Liver (tissue), 9 donors: Measurements from ENCODE around the gene VEGFC. TPM values are rescaled to one million over a fixed set of nuclear protein-coding genes. Genes with fewer than 3 reads are reported as not detected.

Source experiments
- DNase-seq: peaks from one replicate; pipeline ENCODE4 v3.0.0-alpha.2; 2017; ENCODE audit warnings: low spot score
- H3K27ac ChIP-seq, 2 donors: one replicate each; pipeline ENCODE4 v1.7.0; 2013; ENCODE audit warnings: inconsistent platforms in 2 of 2, low read length in 2 of 2, control low read depth in 1 of 2, low read depth in 1 of 2, mild to moderate bottlenecking in 1 of 2
- H3K27me3 ChIP-seq, 4 donors: one replicate each; pipeline versions ENCODE4 v1.6.1 to v1.7.0; 2013; ENCODE audit warnings: low read length in 3 of 4, inconsistent platforms in 1 of 4, mild to moderate bottlenecking in 1 of 4, moderate library complexity in 1 of 4; ENCODE audit not compliant: control insufficient read depth in 4 of 4, insufficient read depth in 4 of 4
- H3K36me3 ChIP-seq, 4 donors: one replicate each; pipeline versions ENCODE4 v1.6.1 to v1.7.0; 2013; ENCODE audit warnings: low read length in 3 of 4, mild to moderate bottlenecking in 3 of 4, low read depth in 1 of 4, moderate library complexity in 1 of 4; ENCODE audit not compliant: control insufficient read depth in 4 of 4, insufficient read depth in 3 of 4
- H3K4me1 ChIP-seq, 4 donors: one replicate each; pipeline versions ENCODE4 v1.6.1 to v1.7.0; 2013; ENCODE audit warnings: low read length in 3 of 4, mild to moderate bottlenecking in 3 of 4, moderate library complexity in 1 of 4; ENCODE audit not compliant: control insufficient read depth in 4 of 4, insufficient read depth in 4 of 4
- H3K4me3 ChIP-seq, 3 donors: one replicate each; pipeline versions ENCODE4 v1.6.1 to v1.7.0; 2013; ENCODE audit warnings: low read length in 3 of 3, control low read depth in 1 of 3, low read depth in 1 of 3, mild to moderate bottlenecking in 1 of 3
- H3K9ac ChIP-seq, 2 donors: one replicate each; pipeline ENCODE4 v1.7.0; 2013; ENCODE audit warnings: low read length in 2 of 2, mild to moderate bottlenecking in 2 of 2, moderate library complexity in 2 of 2, control low read depth in 1 of 2, low read depth in 1 of 2
- H3K9me3 ChIP-seq, 4 donors: one replicate each; pipeline versions ENCODE4 v1.6.1 to v1.7.0; 2013; ENCODE audit warnings: low read length in 3 of 4; ENCODE audit not compliant: control insufficient read depth in 4 of 4
- ATF3 ChIP-seq: IDR thresholded peaks from 2 replicates; pipeline ENCODE4 v1.6.1; 2016; ENCODE audit warnings: antibody characterized with exemption
- CTCF ChIP-seq: fragments of 150-350 bp; IDR thresholded peaks from 2 replicates; pipeline ENCODE4 v1.5.1; 2017; ENCODE audit warnings: improper control_type of control experiment, low read depth, low read length; ENCODE audit not compliant: missing input control
- GABPA ChIP-seq, 2 donors: IDR thresholded peaks in 1 of 2; conservative IDR thresholded peaks in 1 of 2; 2 replicates each; pipeline ENCODE4 v1.6.1; 2016; ENCODE audit warnings: antibody characterized with exemption in 2 of 2, mild to moderate bottlenecking in 1 of 2, moderate library complexity in 1 of 2
- MAX ChIP-seq: IDR thresholded peaks from 2 replicates; pipeline ENCODE4 v1.6.1; 2016; ENCODE audit warnings: antibody characterized with exemption
- NR2F2 ChIP-seq: IDR thresholded peaks from 2 replicates; pipeline ENCODE4 v1.6.1; 2016; ENCODE audit warnings: antibody characterized with exemption
- REST ChIP-seq: IDR thresholded peaks from 2 replicates; pipeline ENCODE4 v1.6.1; 2016; ENCODE audit warnings: antibody characterized with exemption, mild to moderate bottlenecking
- RXRA ChIP-seq, 2 donors: IDR thresholded peaks; 2 replicates each; pipeline ENCODE4 v1.6.1; 2017 to 2018; ENCODE audit warnings: antibody characterized with exemption in 2 of 2, mild to moderate bottlenecking in 1 of 2
- SP1 ChIP-seq: IDR thresholded peaks from 2 replicates; pipeline ENCODE4 v1.6.1; 2018; ENCODE audit warnings: antibody characterized with exemption, mild to moderate bottlenecking
- YY1 ChIP-seq: IDR thresholded peaks from 2 replicates; pipeline ENCODE4 v1.6.1; 2016; ENCODE audit warnings: antibody characterized with exemption, mild to moderate bottlenecking
- ZBTB33 ChIP-seq: IDR thresholded peaks from 2 replicates; pipeline ENCODE4 v1.6.1; 2016; ENCODE audit warnings: antibody characterized with exemption
- WGBS: extraction: QIAGEN DNeasy Blood & Tissue Kit; methylation state at CpG from one replicate; pipeline ENCODE4 v1.1.7; 2013; 5-methylcytosine and 5-hydroxymethylcytosine counted together
- polyA plus RNA-seq, 2 donors: library from polyadenylated mRNA; stranded (reverse) in 1 of 2; unstranded in 1 of 2; fragments of 200-250 nt in 1 of 2; fragments of >200 nt in 1 of 2; fragmentation: Nextera tagmentation in 1 of 2; extraction: Ambion mirVana in 1 of 2; gene quantifications; one replicate each; pipeline versions ENCODE4 v1.2.1 to v1.2.3, GENCODE V29; 2013 to 2015
- total RNA-seq, 2 donors: library from RNA; depleted of rRNA; stranded (reverse); fragments of >200 nt; gene quantifications; one replicate each; pipeline ENCODE4 v1.2.3, GENCODE V29; 2014
- donor health status: healthy.
- donor health status: healthy.
- donor health status: healthy.
- donor health status: healthy.
- donor health status: healthy.

The VEGFC gene
- total and polyA plus RNA-seq, 4 donors = 0.32 to 1.8 (median 0.95) TPM

GRCh38 chr4:176817204-176817603 is 24.5 kb upstream of the VEGFC start (continued):
- no peak for TF ChIP-seq MAX
- no peak for TF ChIP-seq RXRA (IDR thresholded peaks at IDR 0.05)

GRCh38 chr4:176814770-176815169 is 22.0 kb upstream of the VEGFC start:
- WGBS = 78% methylated on average over 6 of the region's 6 CpGs
- no peak overlapping the region for H3K9ac ChIP-seq
- H3K27me3 ChIP-seq = no peaks in the 10 kb centered on the region
- no peaks in the 10 kb centered on the region for H3K9me3 ChIP-seq
- H3K4me3 ChIP-seq = no peak overlapping the region
- no peak overlapping the region for H3K27ac ChIP-seq
- no peak for DNase-seq
- H3K36me3 ChIP-seq = no peaks in the 10 kb centered on the region
- TF ChIP-seq SP1 = no peak
- no peak for TF ChIP-seq NR2F2
- TF ChIP-seq CTCF = no peak
- TF ChIP-seq GABPA (IDR thresholded peaks at IDR 0.05 in 1 of 2, conservative IDR thresholded peaks at IDR 0.05 in 1 of 2) = no peak
- TF ChIP-seq ZBTB33 = no peak
- TF ChIP-seq ATF3 = no peak
- TF ChIP-seq YY1 = no peak
- no peak for TF ChIP-seq RXRA (IDR thresholded peaks at IDR 0.05)
- TF ChIP-seq REST = no peak
- no peak for TF ChIP-seq MAX
- H3K4me1 ChIP-seq = no peaks in the 10 kb centered on the region
